Endodermal cell (in vitro differentiated cells): ENCODE data around the gene EYA2. TPM values are rescaled to one million over a fixed set of nuclear protein-coding genes. Genes with fewer than 3 reads are reported as not detected.

Source experiments
- DNase-seq: peaks from one replicate; pipeline ENCODE4 v3.0.0-alpha.2; 2017
- H3K27ac ChIP-seq: 2 replicates; pipeline ENCODE4 v1.5.1; 2013; ENCODE audit warnings: mild to moderate bottlenecking, low read depth, low read length, moderate library complexity
- H3K27me3 ChIP-seq: 2 replicates; pipeline ENCODE4 v1.6.1; 2013; ENCODE audit warnings: mild to moderate bottlenecking, low read length, moderate library complexity; ENCODE audit not compliant: insufficient read depth, control insufficient read depth, poor library complexity, severe bottlenecking
- H3K36me3 ChIP-seq: 2 replicates; pipeline ENCODE4 v1.7.0; 2013; ENCODE audit warnings: mild to moderate bottlenecking, low read length, moderate library complexity; ENCODE audit not compliant: control insufficient read depth, insufficient read depth
- H3K4me1 ChIP-seq: one replicate; pipeline ENCODE4 v1.7.0; 2013; ENCODE audit warnings: low read length; ENCODE audit not compliant: control insufficient read depth, insufficient read depth
- H3K4me3 ChIP-seq: 2 replicates; pipeline ENCODE4 v1.5.1; 2013; ENCODE audit warnings: mild to moderate bottlenecking, low read length, moderate library complexity
- H3K9ac ChIP-seq: 2 replicates; pipeline ENCODE4 v1.6.1; 2013; ENCODE audit warnings: mild to moderate bottlenecking, low read length, moderate library complexity; ENCODE audit not compliant: poor library complexity, severe bottlenecking; ENCODE audit errors: extremely low read depth
- H3K9me3 ChIP-seq: 2 replicates; pipeline ENCODE4 v1.6.1; 2013; ENCODE audit warnings: mild to moderate bottlenecking, low read length, moderate library complexity; ENCODE audit not compliant: control insufficient read depth
- H3K27ac Mint-ChIP-seq: 2 replicates; pipeline ENCODE4 v1.8.0; 2020; ENCODE audit warnings: mixed read lengths
- H3K27me3 Mint-ChIP-seq: 2 replicates; pipeline ENCODE4 v1.8.0; 2021; ENCODE audit warnings: mild to moderate bottlenecking, mixed read lengths; ENCODE audit not compliant: insufficient read depth
- H3K36me3 Mint-ChIP-seq: 2 replicates; pipeline ENCODE4 v1.8.0; 2020; ENCODE audit warnings: low read depth, mixed read lengths
- H3K4me1 Mint-ChIP-seq: 2 replicates; pipeline ENCODE4 v1.8.0; 2020; ENCODE audit warnings: mixed read lengths
- H3K4me3 Mint-ChIP-seq: 2 replicates; pipeline ENCODE4 v1.8.0; 2020; ENCODE audit warnings: mild to moderate bottlenecking, moderate library complexity, mixed read lengths
- H3K9me3 Mint-ChIP-seq: 2 replicates; pipeline ENCODE4 v1.8.0; 2020; ENCODE audit warnings: mild to moderate bottlenecking, mixed read lengths
- CTCF ChIP-seq: fragments of 200-600 bp; sonication (generic); conservative IDR thresholded peaks from 2 replicates; pipeline ENCODE4 v1.5.0; 2021; ENCODE audit warnings: antibody characterized with exemption, mild to moderate bottlenecking
- WGBS, 2 experiments: methylation state at CpG; one replicate each; pipeline versions ENCODE4 v1.1.5 to v1.1.7; 2013; ENCODE audit warnings: missing lambda C conversion rate in 2 of 2, mixed read lengths in 1 of 2; ENCODE audit not compliant: insufficient coverage in 1 of 2, insufficient read length in 1 of 2; 5-methylcytosine and 5-hydroxymethylcytosine counted together
- total RNA-seq, 2 donors: library from RNA; stranded (reverse); fragmentation: NEBNext Ultra II Directional in 1 of 2; extraction: Animal tissue kit (Norgen Biotek cat#: 25700) in 1 of 2; gene quantifications; 2 replicates in 1 of 2; 3 replicates in 1 of 2; pipeline ENCODE4 v1.2.1, GENCODE V29; 2021

EYA2 gene
- total RNA-seq, 2 donors from 2014 or later = 9.1 to 18.0 TPM

GRCh38 chr20:47059536-47059935 lies 164.9 kb downstream of the EYA2 start:
- H3K9me3 Mint-ChIP-seq = no peaks in the 10 kb centered on the region
- Histone ChIP-seq H3K36me3 (peaks cover 31% of the 10 kb centered on the region), H3K9me3 (no peaks in the 10 kb centered on the region), H3K9ac (no peak overlapping the region), H3K27me3 (no peaks in the 10 kb centered on the region), H3K4me3 (no peak overlapping the region), H3K4me1 (no peaks in the 10 kb centered on the region), H3K27ac (no peak overlapping the region)
- H3K36me3 Mint-ChIP-seq = peaks cover 35% of the 10 kb centered on the region
- no peaks in the 10 kb centered on the region for H3K27me3 Mint-ChIP-seq
- DNase-seq = no peak
- 92 to 94% methylated on average over 4 of the region's 4 CpGs for WGBS, 2 experiments
- H3K27ac Mint-ChIP-seq = no peak overlapping the region
- H3K4me3 Mint-ChIP-seq = no peak overlapping the region
- no peaks in the 10 kb centered on the region for H3K4me1 Mint-ChIP-seq
- no peak for TF ChIP-seq CTCF

DNA sequence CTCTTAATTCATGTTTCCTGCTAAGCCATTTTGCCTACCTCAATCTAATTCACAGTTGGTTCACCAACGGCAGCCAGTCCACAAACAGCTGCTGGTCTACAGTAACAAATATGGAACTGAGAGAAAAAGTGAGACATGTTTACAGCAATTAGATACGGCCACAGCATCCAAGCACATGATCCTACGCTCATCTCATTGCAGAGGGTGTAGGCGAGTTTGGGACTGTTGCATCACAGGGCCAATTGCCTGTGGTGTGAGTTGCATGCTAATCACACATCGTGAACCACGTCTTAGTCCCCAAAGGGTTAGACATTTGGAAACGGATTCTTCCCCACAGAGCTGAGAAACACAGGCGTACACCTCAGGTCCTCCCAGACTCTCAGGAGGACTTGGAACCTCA lies 166.9 kb downstream of the EYA2 start:
- no peak for DNase-seq
- no peaks in the 10 kb centered on the region for H3K4me1 Mint-ChIP-seq
- peaks cover 40% of the 10 kb centered on the region for H3K36me3 Mint-ChIP-seq
- no peak overlapping the region for H3K9ac ChIP-seq
- no peaks in the 10 kb centered on the region for H3K4me1 ChIP-seq
- no peak overlapping the region for H3K27ac Mint-ChIP-seq
- H3K27me3 ChIP-seq = no peaks in the 10 kb centered on the region
- TF ChIP-seq CTCF = no peak
- H3K9me3 Mint-ChIP-seq = peaks cover 10% of the 10 kb centered on the region
- H3K36me3 ChIP-seq = peaks cover 43% of the 10 kb centered on the region
- H3K4me3 ChIP-seq = no peak overlapping the region
- H3K4me3 Mint-ChIP-seq = no peak overlapping the region
- peaks cover 3% of the 10 kb centered on the region for H3K27me3 Mint-ChIP-seq
- H3K27ac ChIP-seq = no peak overlapping the region
- WGBS, 2 experiments = 91 to 96% methylated on average over 8 of the region's 8 CpGs
- H3K9me3 ChIP-seq = peaks cover 5% of the 10 kb centered on the region

DNA sequence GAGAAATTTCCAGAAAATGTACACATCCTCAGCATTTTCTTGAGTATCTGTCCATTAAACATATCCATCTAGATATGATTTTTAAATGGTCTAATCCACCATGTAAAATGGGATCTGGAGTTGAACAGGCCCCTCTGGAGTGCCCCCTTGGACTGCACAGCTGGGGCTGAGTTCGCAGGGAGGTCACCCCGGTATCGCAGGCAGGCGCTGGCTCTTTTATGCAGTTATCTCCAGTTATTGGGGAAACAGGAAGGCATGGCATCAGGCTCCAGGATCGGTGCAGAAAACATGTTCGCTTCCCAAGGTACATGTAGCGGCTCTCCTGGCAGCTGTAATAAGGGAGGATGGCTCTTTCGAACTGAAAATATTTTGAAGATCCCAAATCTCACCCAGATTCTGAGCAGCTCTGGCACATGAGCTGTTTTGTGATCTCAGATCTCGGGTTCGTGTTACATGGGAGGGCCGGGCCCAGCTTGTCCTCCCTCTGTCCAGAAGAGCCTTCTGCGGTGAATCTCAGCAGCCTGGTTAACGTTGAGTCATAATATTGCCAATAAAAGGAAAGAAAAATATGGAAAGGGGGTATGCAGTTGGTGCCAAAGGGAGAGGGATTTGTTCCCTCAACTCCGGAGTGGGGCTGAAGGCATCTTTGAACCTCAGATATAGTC lies 167.7 kb downstream of the EYA2 start:
- 91 to 96% methylated on average over 12 to 14 of the region's 14 CpGs for WGBS, 2 experiments
- H3K9me3 ChIP-seq = peaks cover 13% of the 10 kb centered on the region
- peaks cover 47% of the 10 kb centered on the region for H3K36me3 Mint-ChIP-seq
- DNase-seq = no peak
- peaks cover 3% of the 10 kb centered on the region for H3K27me3 Mint-ChIP-seq
- peaks cover 18% of the 10 kb centered on the region for H3K9me3 Mint-ChIP-seq
- H3K4me1 Mint-ChIP-seq = no peaks in the 10 kb centered on the region
- H3K4me1 ChIP-seq = no peaks in the 10 kb centered on the region
- H3K27ac ChIP-seq = no peak overlapping the region
- H3K4me3 Mint-ChIP-seq = no peak overlapping the region
- no peak overlapping the region for H3K27ac Mint-ChIP-seq
- no peak overlapping the region for H3K4me3 ChIP-seq
- TF ChIP-seq CTCF = no peak
- peaks cover 51% of the 10 kb centered on the region for H3K36me3 ChIP-seq
- no peak overlapping the region for H3K9ac ChIP-seq
- no peaks in the 10 kb centered on the region for H3K27me3 ChIP-seq
